Measurements from ENCODE around the gene SLC12A4. TPM values are rescaled to one million over a fixed set of nuclear protein-coding genes. Genes with fewer than 3 reads are reported as not detected.

Gene SLC12A4
- total and polyA plus RNA-seq, 5 donors = 49.3 to 114 (median 65.1) TPM

DNA sequence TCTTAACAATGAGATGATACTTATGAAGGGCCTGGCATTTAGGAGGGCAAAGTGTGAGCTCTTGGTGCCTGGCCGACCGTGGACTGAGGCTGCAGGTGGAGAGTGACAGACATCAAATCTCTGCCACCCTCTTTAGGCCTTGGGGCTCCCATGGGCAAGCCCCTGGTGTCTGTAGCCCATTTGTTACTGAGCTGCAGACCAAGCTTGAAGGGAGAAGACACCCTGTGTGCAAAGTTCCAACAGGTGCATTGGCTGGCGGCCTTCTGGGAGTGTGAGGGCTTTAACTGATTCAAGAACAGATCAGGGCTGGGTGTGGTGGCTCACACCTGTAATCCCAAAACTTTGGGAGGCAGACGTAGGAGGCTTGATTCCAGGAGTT, 36.0 kb downstream of the SLC12A4 start:
- intact Hi-C loops (cut with DNase I) = no loop called here
- H3K27me3 ChIP-seq (ENCODE audit: control insufficient read depth, insufficient read depth) = no peaks in the 10 kb centered on the region
- H3K4me1 ChIP-seq (ENCODE audit: control insufficient read depth, insufficient read depth, low read length) = peaks cover 4% of the 10 kb centered on the region
- no peak overlapping the region for H3K27ac ChIP-seq (ENCODE audit: low read length)
- ATAC-seq (no peak), DNase-seq (peak in 1 of 3 donors; percentile 44)
- H3K9me3 ChIP-seq (ENCODE audit: control insufficient read depth, low read length) = no peaks in the 10 kb centered on the region
- H3K4me3 ChIP-seq (ENCODE audit: low read length) = no peak overlapping the region
- 94% methylated on average over 4 of the region's 4 CpGs for WGBS

DNA sequence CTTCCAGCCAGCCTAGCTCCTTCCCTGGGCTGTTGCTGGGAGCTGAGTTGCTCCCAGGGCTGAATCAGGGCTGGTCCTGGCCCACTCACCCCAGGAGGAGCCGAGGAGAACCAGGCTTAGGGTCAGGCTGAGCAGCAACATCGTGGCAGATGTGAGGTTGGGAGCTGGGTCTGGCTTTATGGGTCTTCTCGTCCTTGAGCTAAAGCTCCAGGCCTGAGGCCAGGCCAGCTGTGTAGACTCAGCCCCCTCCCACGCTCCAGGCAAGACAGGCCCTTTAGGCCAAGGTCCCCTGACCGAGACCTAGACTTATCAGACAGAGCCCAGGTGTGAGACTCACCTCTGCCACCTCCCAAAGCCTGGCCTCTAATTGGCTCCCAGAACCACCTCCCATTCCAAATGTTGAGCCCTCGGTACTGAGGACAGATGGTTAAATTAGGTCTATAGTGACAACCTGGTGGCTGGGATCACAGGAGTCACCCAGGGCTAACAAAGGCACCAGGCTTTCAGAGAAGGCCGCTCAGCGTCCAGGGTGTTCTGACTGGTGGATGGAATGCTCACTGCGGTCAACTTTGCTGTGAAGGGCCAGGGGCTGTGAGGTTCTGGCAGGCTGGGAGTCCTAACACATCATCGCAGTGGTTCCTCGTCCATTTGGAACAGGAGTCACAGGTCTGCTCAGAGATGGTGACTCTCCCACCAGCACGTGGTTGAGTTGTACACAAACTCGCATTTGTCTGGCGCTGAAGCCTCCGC, 36.5 kb downstream of the SLC12A4 start, which contains the start of gene CTRL:
Gene CTRL, minus strand, starts transcription at position 151 of the 750 bp plus-strand sequence. Its CDS starts 10 bp downstream, at position 141.
- intact Hi-C loops (cut with DNase I) = no loop called here
- WGBS = 83% methylated on average over 15 of the region's 15 CpGs
- Histone ChIP-seq H3K9me3 (ENCODE audit: control insufficient read depth, low read length) (no peaks in the 10 kb centered on the region), H3K27ac (ENCODE audit: low read length) (no peak within 1 kb of the TSS), H3K4me3 (ENCODE audit: low read length) (no peak within 1 kb of the TSS), H3K27me3 (ENCODE audit: control insufficient read depth, insufficient read depth) (no peaks in the 10 kb centered on the region), H3K4me1 (ENCODE audit: control insufficient read depth, insufficient read depth, low read length) (peaks cover 1% of the 10 kb centered on the region)
- no peak for DNase-seq
- no peak for ATAC-seq

- DNase-seq (peak in 1 of 3 donors; percentile 58), ATAC-seq (no peak)
- Histone ChIP-seq H3K4me3 (ENCODE audit: low read length) (no peak overlapping the region), H3K27ac (ENCODE audit: low read length) (no peak overlapping the region), H3K4me1 (ENCODE audit: control insufficient read depth, insufficient read depth, low read length) (no peaks in the 10 kb centered on the region), H3K9me3 (ENCODE audit: control insufficient read depth, low read length) (no peaks in the 10 kb centered on the region), H3K27me3 (ENCODE audit: control insufficient read depth, insufficient read depth) (no peaks in the 10 kb centered on the region)
- 91% methylated on average over 17 of the region's 17 CpGs for WGBS
- intact Hi-C loops (cut with DNase I) = no loop called here
Measured at GRCh38 chr16:67930678-67931211, 37.7 kb downstream of the SLC12A4 start.

DNA sequence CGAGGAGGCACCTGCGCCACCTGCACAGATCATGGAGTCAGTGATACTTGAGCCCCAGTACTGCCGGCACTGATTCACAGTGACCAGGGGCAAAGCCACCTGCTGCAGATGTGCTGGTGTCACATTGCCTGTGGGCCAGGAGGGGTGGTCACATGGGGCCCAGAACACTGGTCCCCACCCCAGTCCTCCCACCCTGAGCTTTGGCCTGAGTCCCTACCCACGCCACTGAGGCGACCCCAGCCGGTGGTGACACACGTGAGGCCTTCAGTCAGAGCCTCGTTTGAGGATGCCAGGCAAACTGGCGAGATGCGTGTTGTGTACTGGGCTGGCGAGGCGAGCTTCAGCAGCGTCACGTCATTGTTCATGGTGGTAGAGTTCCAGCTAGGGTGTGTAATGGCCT, 38.2 kb downstream of the SLC12A4 start:
- DNase-seq (peak in 1 of 3 donors; percentile 58), ATAC-seq (no peak)
- H3K27me3 ChIP-seq (ENCODE audit: control insufficient read depth, insufficient read depth) = no peaks in the 10 kb centered on the region
- H3K27ac ChIP-seq (ENCODE audit: low read length) = no peak overlapping the region
- H3K4me3 ChIP-seq (ENCODE audit: low read length) = no peak overlapping the region
- intact Hi-C loops (cut with DNase I) = no loop called here
- peaks cover 2% of the 10 kb centered on the region for H3K4me1 ChIP-seq (ENCODE audit: control insufficient read depth, insufficient read depth, low read length)
- 89% methylated on average over 14 of the region's 14 CpGs for WGBS
- no peaks in the 10 kb centered on the region for H3K9me3 ChIP-seq (ENCODE audit: control insufficient read depth, low read length)

GRCh38 chr16:67928561-67929364, 39.7 kb downstream of the SLC12A4 start:
- ATAC-seq (peak; percentile 59 to 62), DNase-seq (peak; percentile 69 to 88 (median 88))
- WGBS = 48% methylated on average over 16 of the region's 16 CpGs
- H3K4me3 ChIP-seq (ENCODE audit: low read length) = no peak overlapping the region
- no peaks in the 10 kb centered on the region for H3K27me3 ChIP-seq (ENCODE audit: control insufficient read depth, insufficient read depth)
- no peaks in the 10 kb centered on the region for H3K9me3 ChIP-seq (ENCODE audit: control insufficient read depth, low read length)
- no peak overlapping the region for H3K27ac ChIP-seq (ENCODE audit: low read length)
- intact Hi-C loops (cut with DNase I) = loop anchor here (2.0 to 5.0 kb wide), 4 partner anchors 46 to 111 kb away; partner anchors contain the start of gene NRN1L (in 2 of the 4)
- peaks cover 3% of the 10 kb centered on the region for H3K4me1 ChIP-seq (ENCODE audit: control insufficient read depth, insufficient read depth, low read length)

GRCh38 chr16:67928147-67928546, 40.3 kb downstream of the SLC12A4 start:
- H3K27me3 ChIP-seq (ENCODE audit: control insufficient read depth, insufficient read depth) = no peaks in the 10 kb centered on the region
- ATAC-seq (no peak), DNase-seq (no peak)
- H3K9me3 ChIP-seq (ENCODE audit: control insufficient read depth, low read length) = no peaks in the 10 kb centered on the region
- H3K4me3 ChIP-seq (ENCODE audit: low read length) = no peak overlapping the region
- intact Hi-C loops (cut with DNase I) = loop anchor here (2.0 to 5.0 kb wide), 4 partner anchors 45 to 111 kb away; partner anchors contain the start of gene NRN1L (in 2 of the 4)
- H3K27ac ChIP-seq (ENCODE audit: low read length) = no peak overlapping the region
- H3K4me1 ChIP-seq (ENCODE audit: control insufficient read depth, insufficient read depth, low read length) = peaks cover 8% of the 10 kb centered on the region
- WGBS = 77% methylated on average over 7 of the region's 7 CpGs

GRCh38 chr16:67927131-67927941, 41.1 kb downstream of the SLC12A4 start:
- H3K4me3 ChIP-seq (ENCODE audit: low read length) = no peak overlapping the region
- H3K27ac ChIP-seq (ENCODE audit: low read length) = no peak overlapping the region
- intact Hi-C loops (cut with DNase I) = loop anchor here in 3 of 4 donors (5.0 kb wide), 3 partner anchors 45 to 110 kb away; partner anchors contain the start of gene NRN1L (in 2 of the 3)
- ATAC-seq = no peak
- no peaks in the 10 kb centered on the region for H3K27me3 ChIP-seq (ENCODE audit: control insufficient read depth, insufficient read depth)
- 91% methylated on average over 22 of the region's 22 CpGs for WGBS
- peaks cover 8% of the 10 kb centered on the region for H3K4me1 ChIP-seq (ENCODE audit: control insufficient read depth, insufficient read depth, low read length)
- no peaks in the 10 kb centered on the region for H3K9me3 ChIP-seq (ENCODE audit: control insufficient read depth, low read length)
- DNase-seq = no peak

GRCh38 chr16:67926181-67926750, 42.2 kb downstream of the SLC12A4 start:
- DNase-seq (peak in 1 of 3 donors; percentile 56), ATAC-seq (no peak)
- peaks cover 8% of the 10 kb centered on the region for H3K4me1 ChIP-seq (ENCODE audit: control insufficient read depth, insufficient read depth, low read length)
- no peaks in the 10 kb centered on the region for H3K9me3 ChIP-seq (ENCODE audit: control insufficient read depth, low read length)
- intact Hi-C loops (cut with DNase I) = loop anchor here in 3 of 4 donors (5.0 kb wide), 3 partner anchors 44 to 109 kb away; partner anchors contain the start of gene NRN1L (in 2 of the 3)
- H3K27me3 ChIP-seq (ENCODE audit: control insufficient read depth, insufficient read depth) = no peaks in the 10 kb centered on the region
- H3K4me3 ChIP-seq (ENCODE audit: low read length) = no peak overlapping the region
- WGBS = 55% methylated on average over 13 of the region's 13 CpGs
- H3K27ac ChIP-seq (ENCODE audit: low read length) = no peak overlapping the region

GRCh38 chr16:67924140-67924906, 44.1 kb downstream of the SLC12A4 start:
- DNase-seq (peak in 1 of 3 donors; percentile 67), ATAC-seq (no peak)
- Histone ChIP-seq H3K4me1 (ENCODE audit: control insufficient read depth, insufficient read depth, low read length) (peaks cover 9% of the 10 kb centered on the region), H3K9me3 (ENCODE audit: control insufficient read depth, low read length) (no peaks in the 10 kb centered on the region), H3K4me3 (ENCODE audit: low read length) (no peak overlapping the region), H3K27me3 (ENCODE audit: control insufficient read depth, insufficient read depth) (no peaks in the 10 kb centered on the region), H3K27ac (ENCODE audit: low read length) (no peak overlapping the region)
- 81% methylated on average over 10 of the region's 10 CpGs for WGBS
- intact Hi-C loops (cut with DNase I) = no loop called here
